ENCODE measurements around the gene SPATA16. TPM values are rescaled to one million over a fixed set of nuclear protein-coding genes. Genes with fewer than 3 reads are reported as not detected.

SPATA16 gene
- total RNA-seq, 2 donors from 2014 or later, result not detected

GRCh38 chr3:173138026-173138425, 3.0 kb downstream of the SPATA16 start:
- Histone ChIP-seq H3K27me3 (no peaks in the 10 kb centered on the region), H3K36me3 (no peaks in the 10 kb centered on the region), H3K9me3 (no peaks in the 10 kb centered on the region), H3K27ac (no peak overlapping the region), H3K4me3 (no peak overlapping the region), H3K4me1 (no peaks in the 10 kb centered on the region)
- no peak for DNase-seq (ENCODE audit: low spot score)
- no peak for TF ChIP-seq CTCF (IDR thresholded peaks at IDR 0.05)

- TF ChIP-seq CTCF (IDR thresholded peaks at IDR 0.05), result no peak
- DNase-seq (ENCODE audit: low spot score), result no peak
- Histone ChIP-seq H3K36me3 (no peaks in the 10 kb centered on the region), H3K27ac (no peak overlapping the region), H3K9me3 (no peaks in the 10 kb centered on the region), H3K27me3 (no peaks in the 10 kb centered on the region), H3K4me3 (no peak overlapping the region), H3K4me1 (no peaks in the 10 kb centered on the region)
Observed at GRCh38 chr3:173135059-173135458, 6.0 kb downstream of the SPATA16 start.

DNA sequence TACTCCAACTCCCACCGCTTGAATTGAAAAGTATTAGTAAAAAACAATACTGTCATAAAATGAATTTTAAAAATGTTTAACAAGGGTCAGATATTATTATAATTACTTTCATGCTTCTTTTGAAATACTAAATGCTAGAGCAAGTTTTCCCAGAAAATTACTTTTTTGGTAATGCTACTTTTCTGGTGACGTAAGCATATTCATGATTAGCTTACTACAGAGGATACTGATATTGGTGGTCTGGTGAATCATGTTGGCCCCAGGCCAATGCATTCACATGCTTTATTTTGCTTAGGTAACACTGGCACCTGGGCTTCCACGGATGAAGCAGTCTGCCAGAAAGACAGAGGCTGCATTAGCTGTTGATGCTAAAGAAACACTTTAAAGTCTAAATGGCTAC, 12.4 kb downstream of the SPATA16 start:
- no peak for TF ChIP-seq CTCF (IDR thresholded peaks at IDR 0.05)

DNA sequence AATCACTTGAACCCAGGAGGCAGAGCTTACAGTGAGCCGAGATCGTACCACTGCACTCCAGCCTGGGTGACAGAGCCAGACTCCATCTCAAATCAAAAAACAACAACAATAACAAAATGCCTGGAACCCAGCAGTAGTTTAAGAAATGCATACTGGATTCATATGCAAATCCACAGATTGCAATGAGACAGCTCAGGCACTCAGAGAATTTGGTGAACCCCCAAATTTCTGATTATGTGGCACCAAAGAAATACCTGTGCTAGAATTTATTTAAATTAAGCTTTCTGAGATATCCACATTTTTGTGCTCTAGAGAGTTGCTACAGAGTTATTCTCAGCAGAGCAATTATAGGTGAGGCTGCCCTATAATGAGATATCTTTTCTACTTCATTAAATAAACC, 29.7 kb downstream of the SPATA16 start:
- no peaks in the 10 kb centered on the region for H3K4me1 ChIP-seq
- H3K27me3 ChIP-seq, result no peaks in the 10 kb centered on the region
- no peak overlapping the region for H3K27ac ChIP-seq
- H3K9me3 ChIP-seq, result no peaks in the 10 kb centered on the region
- no peak overlapping the region for H3K4me3 ChIP-seq
- H3K36me3 ChIP-seq, result no peaks in the 10 kb centered on the region
- TF ChIP-seq CTCF (IDR thresholded peaks at IDR 0.05), result no peak
- DNase-seq (ENCODE audit: low spot score), result no peak

More for the DNA sequence above, 12.4 kb downstream of the SPATA16 start:
- H3K27me3 ChIP-seq, result no peaks in the 10 kb centered on the region
- DNase-seq (ENCODE audit: low spot score), result no peak
- no peaks in the 10 kb centered on the region for H3K4me1 ChIP-seq
- no peak overlapping the region for H3K4me3 ChIP-seq
- H3K36me3 ChIP-seq, result no peaks in the 10 kb centered on the region
- no peaks in the 10 kb centered on the region for H3K9me3 ChIP-seq
- H3K27ac ChIP-seq, result no peak overlapping the region

DNA sequence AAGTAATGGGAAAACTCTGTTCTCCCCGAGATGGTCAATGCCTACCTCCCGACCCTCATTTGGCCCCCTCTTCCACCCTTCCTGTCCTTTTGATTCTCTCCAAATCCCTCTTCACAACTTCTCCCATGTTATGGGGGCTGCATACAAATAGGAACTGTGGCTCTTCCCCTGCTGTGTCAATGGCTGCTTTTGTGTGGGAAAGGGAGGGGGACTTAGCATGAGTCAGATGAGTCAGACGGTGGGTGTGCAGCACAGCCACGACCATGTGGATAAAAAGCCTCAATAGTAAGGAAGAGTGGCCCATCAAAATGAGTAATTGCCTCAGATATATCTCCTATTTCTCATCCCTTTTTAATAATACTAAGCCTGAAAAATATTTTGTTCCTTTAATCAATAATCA, 31.9 kb downstream of the SPATA16 start:
- Histone ChIP-seq H3K36me3 (no peaks in the 10 kb centered on the region), H3K27ac (no peak overlapping the region), H3K27me3 (no peaks in the 10 kb centered on the region), H3K9me3 (no peaks in the 10 kb centered on the region), H3K4me1 (no peaks in the 10 kb centered on the region), H3K4me3 (no peak overlapping the region)
- no peak for TF ChIP-seq CTCF (IDR thresholded peaks at IDR 0.05)
- DNase-seq (ENCODE audit: low spot score), result no peak

DNA sequence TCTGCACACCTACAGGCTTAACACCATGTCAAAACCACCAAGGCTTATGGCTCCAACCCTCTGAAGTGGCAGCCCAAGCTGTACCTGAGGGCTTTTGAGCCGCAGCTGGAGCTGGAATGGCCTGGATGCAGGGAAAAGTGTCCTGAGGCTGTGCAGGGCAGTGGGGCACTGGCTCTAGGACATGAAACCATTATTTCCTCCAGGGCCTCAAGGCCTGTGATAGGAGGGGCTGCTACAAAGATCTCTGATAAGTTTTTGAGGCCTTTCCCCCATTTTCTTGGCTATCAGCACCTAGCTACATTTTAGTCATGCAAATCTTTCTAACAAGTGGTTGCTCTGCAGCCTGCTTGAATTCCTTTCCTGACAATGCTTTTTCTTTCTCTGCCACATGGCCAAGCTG, 37.6 kb downstream of the SPATA16 start:
- Histone ChIP-seq H3K27me3 (no peaks in the 10 kb centered on the region), H3K36me3 (no peaks in the 10 kb centered on the region), H3K27ac (no peak overlapping the region), H3K4me3 (no peak overlapping the region), H3K4me1 (no peaks in the 10 kb centered on the region), H3K9me3 (peaks cover 0 to 13% of the 10 kb centered on the region in 2 donors)
- TF ChIP-seq CTCF (IDR thresholded peaks at IDR 0.05), result no peak
- no peak for DNase-seq (ENCODE audit: low spot score)

All from right atrium auricular region (tissue), 2 donors.